IMR-90 (cell line): ENCODE data around the gene LIMCH1.

Source experiments
- CEBPB ChIP-seq: IDR thresholded peaks from 2 replicates; pipeline ENCODE4 v1.6.1; 2012; ENCODE audit warnings: low read depth, low read length, improper control_type of control experiment
- MAFK ChIP-seq: IDR thresholded peaks from 2 replicates; pipeline ENCODE4 v1.6.1; 2012; ENCODE audit warnings: low read depth, low read length, improper control_type of control experiment
- MAZ ChIP-seq: IDR thresholded peaks from 2 replicates; pipeline ENCODE4 v1.6.1; 2012; ENCODE audit warnings: low read depth, mild to moderate bottlenecking, low read length, improper control_type of control experiment, moderate library complexity, borderline replicate concordance
- POLR2A ChIP-seq: IDR thresholded peaks from 2 replicates; pipeline ENCODE4 v1.6.1; 2012; ENCODE audit warnings: mild to moderate bottlenecking, low read depth, low read length
- RFX5 ChIP-seq: IDR thresholded peaks from 2 replicates; pipeline ENCODE4 v1.8.0; 2012; ENCODE audit warnings: low read depth, mild to moderate bottlenecking, low read length, moderate library complexity
- TF ChIP-seq, protein P1 (sequence below): conservative IDR thresholded peaks from 2 replicates; pipeline ENCODE4 v1.5.1; 2012; ENCODE audit warnings: mild to moderate bottlenecking, low read depth, low read length, improper control_type of control experiment
- TF ChIP-seq, protein P2 (sequence below): fragments of 150-350 bp; IDR thresholded peaks from 2 replicates; pipeline ENCODE4 v1.6.1; 2016; ENCODE audit warnings: low read depth, mild to moderate bottlenecking, low read length, moderate library complexity, borderline replicate concordance
- TF ChIP-seq, protein P3 (sequence below): fragments of 150-350 bp; IDR thresholded peaks from 2 replicates; pipeline ENCODE4 v1.6.1; 2017; ENCODE audit warnings: mild to moderate bottlenecking, antibody characterized with exemption, low read length, low read depth

GRCh38 chr4:41533680-41534079, 4.3 kb upstream of the LIMCH1 start:
- TF ChIP-seq, protein P1, sequence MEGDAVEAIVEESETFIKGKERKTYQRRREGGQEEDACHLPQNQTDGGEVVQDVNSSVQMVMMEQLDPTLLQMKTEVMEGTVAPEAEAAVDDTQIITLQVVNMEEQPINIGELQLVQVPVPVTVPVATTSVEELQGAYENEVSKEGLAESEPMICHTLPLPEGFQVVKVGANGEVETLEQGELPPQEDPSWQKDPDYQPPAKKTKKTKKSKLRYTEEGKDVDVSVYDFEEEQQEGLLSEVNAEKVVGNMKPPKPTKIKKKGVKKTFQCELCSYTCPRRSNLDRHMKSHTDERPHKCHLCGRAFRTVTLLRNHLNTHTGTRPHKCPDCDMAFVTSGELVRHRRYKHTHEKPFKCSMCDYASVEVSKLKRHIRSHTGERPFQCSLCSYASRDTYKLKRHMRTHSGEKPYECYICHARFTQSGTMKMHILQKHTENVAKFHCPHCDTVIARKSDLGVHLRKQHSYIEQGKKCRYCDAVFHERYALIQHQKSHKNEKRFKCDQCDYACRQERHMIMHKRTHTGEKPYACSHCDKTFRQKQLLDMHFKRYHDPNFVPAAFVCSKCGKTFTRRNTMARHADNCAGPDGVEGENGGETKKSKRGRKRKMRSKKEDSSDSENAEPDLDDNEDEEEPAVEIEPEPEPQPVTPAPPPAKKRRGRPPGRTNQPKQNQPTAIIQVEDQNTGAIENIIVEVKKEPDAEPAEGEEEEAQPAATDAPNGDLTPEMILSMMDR: no peak
- TF ChIP-seq MAZ: no peak
- TF ChIP-seq, protein P2, sequence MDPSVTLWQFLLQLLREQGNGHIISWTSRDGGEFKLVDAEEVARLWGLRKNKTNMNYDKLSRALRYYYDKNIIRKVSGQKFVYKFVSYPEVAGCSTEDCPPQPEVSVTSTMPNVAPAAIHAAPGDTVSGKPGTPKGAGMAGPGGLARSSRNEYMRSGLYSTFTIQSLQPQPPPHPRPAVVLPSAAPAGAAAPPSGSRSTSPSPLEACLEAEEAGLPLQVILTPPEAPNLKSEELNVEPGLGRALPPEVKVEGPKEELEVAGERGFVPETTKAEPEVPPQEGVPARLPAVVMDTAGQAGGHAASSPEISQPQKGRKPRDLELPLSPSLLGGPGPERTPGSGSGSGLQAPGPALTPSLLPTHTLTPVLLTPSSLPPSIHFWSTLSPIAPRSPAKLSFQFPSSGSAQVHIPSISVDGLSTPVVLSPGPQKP: no peak
- TF ChIP-seq POLR2A: no peak
- no peak for TF ChIP-seq RFX5
- TF ChIP-seq CEBPB: no peak
- TF ChIP-seq, protein P3, sequence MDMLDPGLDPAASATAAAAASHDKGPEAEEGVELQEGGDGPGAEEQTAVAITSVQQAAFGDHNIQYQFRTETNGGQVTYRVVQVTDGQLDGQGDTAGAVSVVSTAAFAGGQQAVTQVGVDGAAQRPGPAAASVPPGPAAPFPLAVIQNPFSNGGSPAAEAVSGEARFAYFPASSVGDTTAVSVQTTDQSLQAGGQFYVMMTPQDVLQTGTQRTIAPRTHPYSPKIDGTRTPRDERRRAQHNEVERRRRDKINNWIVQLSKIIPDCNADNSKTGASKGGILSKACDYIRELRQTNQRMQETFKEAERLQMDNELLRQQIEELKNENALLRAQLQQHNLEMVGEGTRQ: no peak
- TF ChIP-seq MAFK: no peak
